Right atrium auricular region (tissue), 2 donors: ENCODE results near the gene STAT6. TPM values are rescaled to one million over a fixed set of nuclear protein-coding genes. Genes with fewer than 3 reads are reported as not detected.

Experiments
- DNase-seq: peaks from one replicate; pipeline ENCODE4 v3.0.0-alpha.2; 2019; ENCODE audit warnings: low spot score
- H3K27ac ChIP-seq, 2 donors: fragments of 200-600 bp; sonication (generic); 1 replicate in 1 of 2; 2 replicates in 1 of 2; pipeline ENCODE4 v1.5.1; 2016 to 2019
- H3K27me3 ChIP-seq, 2 donors: fragments of 200-600 bp; sonication (generic); one replicate each; pipeline versions ENCODE4 v1.5.1 to v1.6.0; 2017 to 2019
- H3K36me3 ChIP-seq: fragments of 200-600 bp; sonication (generic); one replicate; pipeline ENCODE4 v1.5.1; 2016
- H3K4me1 ChIP-seq, 2 donors: fragments of 200-600 bp; sonication (generic); one replicate each; pipeline versions ENCODE4 v1.5.1 to v1.6.0; 2017 to 2019
- H3K4me3 ChIP-seq, 2 donors: fragments of 200-600 bp; sonication (generic); 1 replicate in 1 of 2; 2 replicates in 1 of 2; pipeline ENCODE4 v1.5.1; 2017 to 2019; ENCODE audit warnings: mild to moderate bottlenecking in 1 of 2, moderate library complexity in 1 of 2
- H3K9me3 ChIP-seq, 2 donors: fragments of 200-600 bp; sonication (generic); one replicate each; pipeline ENCODE4 v1.5.1; 2019
- CTCF ChIP-seq, 2 donors: fragments of 200-600 bp; sonication (generic); IDR thresholded peaks; one replicate each; pipeline ENCODE4 v1.5.1; 2019; ENCODE audit warnings: antibody characterized with exemption in 2 of 2
- total RNA-seq, 2 donors: library from RNA; depleted of rRNA; stranded (reverse); fragments of >200 nt; gene quantifications; one replicate each; pipeline ENCODE4 v1.1.0, GENCODE V29; 2016

Gene STAT6
- total RNA-seq, 2 donors from 2014 or later, result 34.3 to 64.3 TPM

GRCh38 chr12:57088354-57089270, 22.6 kb downstream of the STAT6 start, which contains the start of gene NAB2:
Gene NAB2 (plus strand): TSS chr12:57089114. CDS start chr12:57089272, 158 bp downstream.
- DNase-seq, result peak; percentile 96
- Histone ChIP-seq H3K27me3 (no peaks in the 10 kb centered on the region), H3K4me3 (peak within 1 kb of the TSS; percentile 82 to 84), H3K27ac (peak within 1 kb of the TSS; percentile 97 to 100), H3K9me3 (no peaks in the 10 kb centered on the region), H3K36me3 (peaks cover 23% of the 10 kb centered on the region), H3K4me1 (peaks cover 0 to 58% of the 10 kb centered on the region in 2 donors)
- no peak for TF ChIP-seq CTCF (IDR thresholded peaks at IDR 0.05)

GRCh38 chr12:57087691-57088353, 23.3 kb downstream of the STAT6 start:
- DNase-seq, result peak; percentile 89
- peaks cover 0 to 50% of the 10 kb centered on the region in 2 donors for H3K4me1 ChIP-seq
- no peaks in the 10 kb centered on the region for H3K27me3 ChIP-seq
- H3K9me3 ChIP-seq, result no peaks in the 10 kb centered on the region
- H3K27ac ChIP-seq, result peak overlapping the region; percentile 97 to 100
- no peak for TF ChIP-seq CTCF (IDR thresholded peaks at IDR 0.05)
- peaks cover 18% of the 10 kb centered on the region for H3K36me3 ChIP-seq
- peak overlapping the region; percentile 58 to 84 for H3K4me3 ChIP-seq

- Histone ChIP-seq H3K4me3 (peak overlapping the region; percentile 58 to 84), H3K27ac (peak overlapping the region; percentile 97 to 100), H3K36me3 (peaks cover 12% of the 10 kb centered on the region), H3K4me1 (peaks cover 0 to 43% of the 10 kb centered on the region in 2 donors), H3K27me3 (no peaks in the 10 kb centered on the region), H3K9me3 (no peaks in the 10 kb centered on the region)
- peak; percentile 94 for DNase-seq
- no peak for TF ChIP-seq CTCF (IDR thresholded peaks at IDR 0.05)
Observed at GRCh38 chr12:57087010-57087690, 24.0 kb downstream of the STAT6 start.

GRCh38 chr12:57086493-57087009, 24.6 kb downstream of the STAT6 start:
- Histone ChIP-seq H3K36me3 (peaks cover 6% of the 10 kb centered on the region), H3K9me3 (no peaks in the 10 kb centered on the region), H3K27ac (peak overlapping the region; percentile 97 to 100), H3K27me3 (no peaks in the 10 kb centered on the region), H3K4me1 (peaks cover 0 to 37% of the 10 kb centered on the region in 2 donors), H3K4me3 (peak overlapping the region; percentile 58 to 84)
- DNase-seq, result no peak
- TF ChIP-seq CTCF (IDR thresholded peaks at IDR 0.05), result peak; percentile 26 to 35

GRCh38 chr12:57085999-57086492, 25.1 kb downstream of the STAT6 start:
- TF ChIP-seq CTCF (IDR thresholded peaks at IDR 0.05), result no peak
- peak overlapping the region; percentile 58 to 84 for H3K4me3 ChIP-seq
- H3K4me1 ChIP-seq, result peaks cover 0 to 32% of the 10 kb centered on the region in 2 donors
- peaks cover under 1% of the 10 kb centered on the region for H3K36me3 ChIP-seq
- H3K27me3 ChIP-seq, result no peaks in the 10 kb centered on the region
- no peak for DNase-seq
- no peaks in the 10 kb centered on the region for H3K9me3 ChIP-seq
- H3K27ac ChIP-seq, result peak overlapping the region; percentile 97 to 100
